Neural progenitor cell (in vitro differentiated cells): ENCODE data around the gene ZMIZ1.

Source experiments
- CTCF ChIP-seq: fragments of 200-600 bp; sonication (generic); IDR thresholded peaks from 2 replicates; pipeline ENCODE4 v1.5.1; 2017; ENCODE audit warnings: antibody characterized with exemption, mild to moderate bottlenecking
- EZH2 ChIP-seq: fragments of 200-600 bp; sonication (generic); IDR thresholded peaks from 2 replicates; pipeline ENCODE4 v1.6.1; 2017; ENCODE audit warnings: antibody characterized with exemption, mild to moderate bottlenecking, moderate library complexity
- EZH2phosphoT487 ChIP-seq: fragments of 200-600 bp; sonication (generic); IDR thresholded peaks from 2 replicates; pipeline ENCODE4 v1.6.1; 2017; ENCODE audit warnings: antibody characterized with exemption

- no peak for TF ChIP-seq CTCF
- TF ChIP-seq EZH2phosphoT487 = no peak
- TF ChIP-seq EZH2 = no peak
These were observed 48.2 kb upstream of the ZMIZ1 start for GRCh38 chr10:79020605-79021004.
